HG02588 (cell line): ENCODE data around the gene FOXD4L6.
"Not testable (repeated sequence)": the region's sequence is repeated elsewhere in the genome, so short reads cannot be mapped to it uniquely, and the experiment has no call there.

Experiments used
- ATAC-seq: cut with Tn5 transposase; IDR thresholded peaks from one replicate; pipeline ENCODE4 v1.9.1; 2021; ENCODE audit warnings: mild to moderate bottlenecking, moderate library complexity; ENCODE audit not compliant: unreplicated experiment

The FOXD4L6 gene

DNA sequence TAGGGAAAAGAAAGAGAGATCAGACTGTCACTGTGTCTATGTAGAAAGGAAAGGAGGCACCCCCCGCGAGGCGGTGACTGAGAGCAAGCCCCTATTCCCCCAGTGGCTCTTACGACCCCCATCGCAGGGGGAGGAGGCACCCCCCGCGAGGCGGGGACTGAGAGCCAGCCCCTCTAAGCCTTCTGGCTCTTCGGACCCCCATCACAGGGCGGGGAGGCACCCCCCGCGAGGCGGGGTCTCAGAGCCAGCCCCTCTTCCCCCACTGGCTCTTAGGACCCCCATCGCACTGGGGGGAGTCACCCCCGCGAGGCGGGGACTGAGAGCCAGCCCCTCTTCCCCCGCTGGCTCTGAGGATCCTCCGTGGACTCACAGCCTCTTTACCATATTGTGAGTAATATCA lies 23.9 kb downstream of the FOXD4L6 start:
- not testable (repeated sequence) for ATAC-seq

DNA sequence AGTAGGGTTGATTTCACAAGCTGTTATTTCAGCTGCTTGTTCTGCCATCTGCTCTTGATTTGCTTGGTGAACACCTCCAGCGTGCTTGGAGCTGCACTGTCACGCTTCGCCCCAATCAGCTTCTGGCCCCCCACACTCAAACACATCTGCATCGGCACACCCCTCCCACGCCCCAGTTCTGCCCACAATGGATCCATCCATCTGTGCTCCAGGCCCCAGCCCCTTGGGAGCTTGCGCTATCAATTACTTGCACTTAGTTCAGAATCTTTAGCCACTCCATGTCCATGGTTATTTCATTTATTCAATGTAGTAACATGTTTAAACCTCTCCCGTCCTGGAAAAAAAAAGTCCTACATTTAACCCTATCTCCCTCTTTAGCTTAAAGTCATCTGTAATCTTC lies 28.0 kb downstream of the FOXD4L6 start:
- ATAC-seq = not testable (repeated sequence)

DNA sequence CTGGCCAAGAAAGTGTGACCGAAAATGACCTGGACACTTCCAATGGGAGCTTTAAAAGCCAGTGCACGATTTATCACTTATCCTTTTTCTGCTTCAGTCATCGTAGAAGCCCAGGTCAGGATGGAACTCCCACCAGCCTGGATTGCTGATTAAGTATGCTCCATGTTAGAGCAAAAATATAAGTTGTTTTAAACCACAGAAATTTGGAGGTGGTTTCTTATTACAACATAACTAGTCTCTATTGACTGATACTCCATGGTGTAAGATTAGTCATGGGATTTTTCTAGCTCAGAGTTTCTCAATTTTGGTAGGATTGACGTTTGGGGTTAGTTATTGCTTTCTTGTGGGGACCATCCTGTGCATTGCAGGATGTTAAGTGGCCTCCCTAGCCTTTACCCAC lies 29.7 kb downstream of the FOXD4L6 start:
- ATAC-seq = not testable (repeated sequence)

DNA sequence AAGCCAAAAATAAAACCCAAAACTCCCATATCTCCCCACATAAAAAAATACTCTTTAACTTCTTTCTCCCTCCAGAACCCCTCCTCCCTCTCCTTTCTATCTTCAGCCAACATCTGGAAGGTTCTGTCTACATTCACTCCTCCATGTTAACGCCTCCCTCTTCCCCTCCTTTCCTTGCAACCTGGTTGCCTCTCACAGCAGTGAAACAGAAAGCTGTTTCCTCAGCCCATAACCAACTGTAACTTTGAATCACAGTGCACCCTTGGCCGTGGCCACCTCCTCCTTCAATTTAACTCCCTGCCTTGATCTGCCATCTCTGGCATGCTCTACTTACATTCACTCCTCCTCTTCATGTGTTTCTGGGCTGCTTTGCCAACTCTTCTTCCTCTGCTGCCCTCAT lies 33.4 kb downstream of the FOXD4L6 start:
- ATAC-seq = not testable (repeated sequence)

DNA sequence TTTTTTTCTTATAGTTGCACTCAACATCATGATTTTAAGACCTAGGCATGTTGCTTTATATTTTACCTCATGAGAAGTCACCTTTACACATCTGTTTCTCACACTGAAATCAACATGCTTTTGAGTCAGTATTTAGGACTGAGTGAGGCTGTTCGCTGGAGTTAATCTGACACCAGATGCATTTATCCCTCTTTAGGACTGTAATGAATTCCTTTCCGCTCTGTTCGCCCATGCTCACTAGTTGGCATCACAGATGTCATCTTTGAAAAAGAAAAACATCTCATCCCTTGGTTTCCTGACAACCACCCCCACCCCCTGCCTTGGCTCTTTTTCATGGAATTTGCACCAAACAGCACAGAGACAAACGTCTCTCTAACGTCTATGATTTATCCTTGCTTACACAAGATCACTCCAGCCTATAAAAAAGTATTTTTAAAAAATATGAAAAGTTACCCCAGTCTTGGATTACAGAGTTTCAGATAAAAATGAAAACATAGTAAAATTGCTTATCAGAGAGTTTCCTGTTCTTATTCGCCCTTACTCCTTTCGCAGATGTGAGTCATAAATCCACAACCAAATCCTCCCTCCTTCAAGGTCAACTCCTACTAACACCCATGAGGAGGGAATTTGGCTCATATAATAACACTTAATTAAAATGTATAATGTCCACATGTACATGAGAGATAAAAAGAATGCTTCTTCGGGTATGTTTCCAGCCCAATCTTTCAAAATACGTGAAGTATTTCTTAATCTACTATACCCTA lies 34.3 kb downstream of the FOXD4L6 start:
- ATAC-seq = not testable (repeated sequence)

DNA sequence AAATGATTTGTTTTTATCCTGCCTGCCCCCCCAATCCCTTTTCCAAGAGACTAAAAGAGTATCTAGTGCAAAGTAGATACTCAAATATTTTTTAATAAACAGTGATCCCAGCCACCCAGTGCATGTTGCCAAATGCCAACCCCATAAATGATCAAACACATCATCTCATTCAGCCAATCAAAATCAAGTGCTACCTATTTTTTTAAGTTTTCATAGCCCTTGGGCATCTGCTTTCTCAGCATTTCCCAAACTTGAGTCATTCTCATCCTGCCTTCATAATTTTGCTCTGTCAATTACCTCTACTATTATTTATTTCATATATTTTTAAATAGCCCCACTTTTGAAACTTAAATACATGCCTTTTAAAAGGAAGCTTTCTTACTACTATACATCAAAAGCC lies 37.6 kb downstream of the FOXD4L6 start:
- not testable (repeated sequence) for ATAC-seq

DNA sequence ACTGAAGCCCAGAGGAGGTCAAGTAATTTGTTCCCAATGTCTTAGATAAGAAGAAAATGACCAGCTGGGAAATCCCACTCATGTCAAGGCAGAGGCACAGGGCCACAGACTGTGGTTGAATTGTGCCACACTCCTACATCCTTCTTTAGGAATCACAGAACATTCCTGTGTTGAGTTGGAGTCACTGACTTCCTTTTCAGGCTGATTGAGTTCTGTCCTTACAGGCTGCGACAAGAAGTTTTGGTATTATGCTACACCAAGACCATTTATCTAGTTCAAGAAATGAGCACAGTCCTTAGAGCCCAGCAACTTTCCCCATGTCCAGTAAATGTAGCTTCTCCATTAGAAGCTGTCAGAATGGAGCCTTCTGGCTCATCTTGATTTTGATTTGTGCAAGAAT lies 38.1 kb downstream of the FOXD4L6 start:
- not testable (repeated sequence) for ATAC-seq

DNA sequence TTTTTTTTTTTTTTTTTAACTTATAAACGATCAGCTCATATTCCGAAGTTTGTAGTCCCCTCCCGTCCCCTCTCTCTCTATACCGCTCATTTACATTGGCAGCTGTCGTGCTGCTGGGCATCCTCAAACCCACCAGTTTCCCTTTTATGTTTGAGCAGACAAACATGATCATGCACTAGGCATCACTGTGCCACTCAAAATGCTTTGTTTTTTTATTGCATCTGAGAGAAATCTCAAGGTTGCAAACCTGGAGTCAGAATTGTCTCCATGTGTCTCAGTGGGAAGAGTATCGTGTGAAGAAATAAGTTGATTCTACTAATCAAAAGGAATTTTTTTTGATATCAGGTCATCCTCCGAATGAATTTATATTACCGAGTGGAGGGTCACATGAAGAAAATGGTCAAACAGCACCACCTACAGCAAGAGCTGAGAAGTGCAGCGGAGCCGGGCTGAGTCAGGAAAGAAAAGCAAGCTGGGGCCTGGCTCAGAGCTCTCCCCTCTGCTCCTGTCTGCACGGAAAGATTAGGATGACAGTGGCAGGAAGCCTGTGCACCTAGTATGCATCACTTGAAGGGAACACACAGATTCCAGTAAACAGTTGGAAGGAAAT lies 39.9 kb downstream of the FOXD4L6 start:
- ATAC-seq = peak; percentile 72

DNA sequence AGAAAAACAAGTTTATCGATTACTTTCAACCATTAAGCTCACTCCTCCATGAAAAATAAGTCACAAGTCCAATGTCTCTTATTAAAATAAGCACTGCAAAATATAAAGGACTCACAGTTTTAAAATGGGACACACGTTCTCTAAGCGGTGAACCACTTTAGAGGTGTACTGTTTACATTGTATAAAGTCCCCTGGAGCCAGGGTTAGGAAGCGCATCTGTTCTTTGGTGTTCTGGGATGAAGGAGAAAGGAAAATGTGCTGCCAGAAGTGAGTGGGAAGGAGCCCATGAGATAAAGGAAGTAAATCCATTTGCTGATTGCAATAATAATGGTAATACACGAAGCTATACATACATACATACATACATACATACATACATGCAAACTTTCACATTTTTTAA lies 40.6 kb downstream of the FOXD4L6 start:
- ATAC-seq = not testable (repeated sequence)

DNA sequence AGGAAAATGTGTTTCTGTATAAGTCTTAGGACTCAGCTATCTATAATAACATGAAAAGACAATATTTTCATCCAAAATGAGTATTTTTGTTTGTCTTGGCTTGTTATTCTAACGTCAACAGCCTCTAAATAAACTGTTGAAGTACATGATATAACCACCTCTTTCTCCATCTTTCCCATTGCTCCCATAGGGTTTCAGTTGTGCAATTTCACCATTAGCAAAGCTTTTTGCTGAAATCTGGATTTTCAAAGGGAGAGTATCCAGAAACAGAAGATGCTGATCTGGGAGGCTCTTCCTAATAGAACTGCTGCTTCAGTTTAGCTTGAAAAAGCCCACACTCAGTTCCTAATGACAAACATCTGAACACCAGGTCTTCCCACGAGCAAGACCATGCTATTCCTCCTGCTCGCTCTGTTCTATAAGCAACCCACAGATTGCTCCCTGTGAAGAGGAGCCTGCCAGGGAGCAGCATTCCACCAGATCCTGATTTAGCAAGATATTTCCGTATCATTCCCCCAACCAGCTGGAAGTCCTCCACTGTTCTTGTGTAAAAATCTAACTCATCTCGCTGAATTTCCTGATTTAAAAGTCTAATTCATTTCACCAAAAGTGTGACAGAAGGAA lies 41.2 kb downstream of the FOXD4L6 start:
- not testable (repeated sequence) for ATAC-seq

DNA sequence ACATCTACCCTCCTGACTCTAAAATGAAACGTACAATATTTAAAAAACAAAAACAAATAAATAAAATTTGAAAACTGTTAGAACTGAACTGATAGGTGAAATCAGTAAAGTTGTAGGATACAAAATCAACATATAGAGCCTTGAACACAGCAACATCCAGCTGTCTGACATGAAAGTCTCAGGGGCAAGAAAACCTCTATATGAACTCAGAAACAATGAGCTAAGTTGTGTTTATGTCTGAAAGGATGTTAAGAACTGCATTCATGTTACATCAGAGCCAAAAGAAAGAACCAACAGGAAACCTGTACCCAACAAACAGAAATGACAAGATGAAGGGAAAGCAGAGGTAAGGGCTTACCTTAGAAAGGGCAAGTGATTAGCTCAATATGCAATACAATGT lies 41.8 kb downstream of the FOXD4L6 start:
- ATAC-seq = not testable (repeated sequence)

DNA sequence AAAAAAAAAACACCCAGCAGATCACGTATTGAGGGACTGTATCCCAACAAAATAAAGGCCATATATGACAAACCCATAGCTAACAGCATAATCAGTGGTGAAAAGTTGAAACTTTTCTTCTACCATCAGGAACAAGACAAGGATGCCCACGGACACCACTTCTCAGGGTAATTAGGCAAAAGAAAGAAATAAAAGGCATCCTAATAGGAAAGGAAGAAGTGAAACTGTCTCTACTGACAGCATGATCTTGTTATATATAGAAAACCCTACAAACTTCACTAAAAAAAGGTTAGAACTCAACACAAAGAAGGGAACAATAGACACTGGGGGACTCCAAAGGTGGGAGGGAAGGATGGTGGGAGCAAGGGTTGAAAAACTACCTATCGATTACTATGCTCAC lies 42.3 kb downstream of the FOXD4L6 start:
- ATAC-seq = not testable (repeated sequence)

DNA sequence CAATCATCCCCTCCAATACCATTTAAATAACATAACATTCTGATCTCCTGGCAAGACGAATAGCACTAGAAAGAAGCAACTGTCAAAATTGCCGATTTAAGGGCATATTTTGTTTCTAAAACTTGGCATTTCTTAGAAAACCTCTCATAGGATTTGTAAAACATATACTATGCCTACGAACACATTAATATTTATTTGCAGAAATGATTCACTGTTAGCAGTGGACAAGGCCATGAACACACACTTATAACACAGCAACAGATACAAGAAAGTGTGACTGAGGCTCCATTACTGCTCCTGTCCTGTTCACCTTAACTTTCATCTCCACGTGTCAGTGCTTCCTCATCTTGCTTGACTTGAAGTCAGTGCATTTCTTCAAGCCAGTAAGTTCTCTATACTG lies 46.1 kb downstream of the FOXD4L6 start:
- not testable (repeated sequence) for ATAC-seq

DNA sequence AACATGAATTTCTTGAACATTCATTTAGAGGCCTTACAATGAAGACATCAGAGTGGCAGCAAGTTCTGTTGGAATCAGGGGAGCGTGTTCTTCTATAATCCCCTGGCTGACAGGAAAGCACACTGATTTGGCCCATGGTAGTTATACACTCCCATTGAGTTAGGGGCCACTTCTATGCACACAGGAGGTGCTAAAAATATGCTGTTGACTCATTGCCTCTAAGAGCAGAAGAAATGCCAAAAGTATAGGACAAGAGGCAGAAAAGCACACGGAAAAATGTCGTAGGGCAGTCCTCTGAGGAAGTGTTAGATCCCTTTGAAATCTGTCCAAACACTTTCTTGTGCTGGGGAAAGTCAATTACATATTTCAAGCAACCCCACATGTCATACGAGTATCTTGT lies 49.0 kb downstream of the FOXD4L6 start:
- ATAC-seq = not testable (repeated sequence)

DNA sequence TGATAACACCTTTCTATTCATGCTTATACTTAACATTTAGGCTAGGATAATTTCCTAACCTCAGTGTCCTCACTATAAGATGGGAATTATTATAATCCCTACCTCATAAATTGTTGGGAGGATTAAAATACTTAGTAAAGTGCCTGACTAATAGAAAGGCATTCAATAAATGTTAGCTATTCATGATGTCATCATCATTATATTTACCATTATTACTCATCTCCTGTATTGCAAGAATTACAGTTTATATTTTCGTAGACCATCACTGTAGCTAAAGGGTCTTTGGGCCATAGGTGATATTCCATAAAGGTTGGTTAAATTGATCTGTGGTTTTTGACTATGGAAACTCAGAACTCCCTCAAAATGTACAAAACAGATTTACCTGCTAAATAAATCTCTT lies 50.9 kb downstream of the FOXD4L6 start:
- not testable (repeated sequence) for ATAC-seq
